ENCODE results near the gene BIRC2. TPM values are rescaled to one million over a fixed set of nuclear protein-coding genes. Genes with fewer than 3 reads are reported as not detected.

The BIRC2 gene
- total RNA-seq, 2 donors from 2014 or later, result 45.4 to 55.3 TPM

GRCh38 chr11:102306817-102307726, 39.9 kb upstream of the BIRC2 start:
- Mint-ChIP-seq H3K36me3 (ENCODE audit: low read depth) (no peaks in the 10 kb centered on the region), H3K27me3 (ENCODE audit: insufficient read depth) (no peaks in the 10 kb centered on the region), H3K4me3 (no peak overlapping the region), H3K9me3 (peaks cover 15% of the 10 kb centered on the region), H3K27ac (no peak overlapping the region), H3K4me1 (peaks cover 15% of the 10 kb centered on the region)
- Histone ChIP-seq H3K9ac (ENCODE audit: extremely low read depth, low read length, poor library complexity, severe bottlenecking) (no peak overlapping the region), H3K27me3 (ENCODE audit: control insufficient read depth, insufficient read depth, low read length, poor library complexity, severe bottlenecking) (no peaks in the 10 kb centered on the region), H3K27ac (ENCODE audit: low read depth, low read length) (no peak overlapping the region), H3K36me3 (ENCODE audit: control insufficient read depth, insufficient read depth, low read length) (no peaks in the 10 kb centered on the region), H3K9me3 (ENCODE audit: control insufficient read depth, low read length) (peaks cover 6% of the 10 kb centered on the region), H3K4me3 (ENCODE audit: low read length) (no peak overlapping the region), H3K4me1 (ENCODE audit: control insufficient read depth, insufficient read depth, low read length) (peaks cover 8% of the 10 kb centered on the region)
- no peak for TF ChIP-seq CTCF (conservative IDR thresholded peaks at IDR 0.05)
- no peak for DNase-seq
- 87 to 90% methylated on average over 8 to 9 of the region's 9 CpGs for WGBS, 2 experiments (ENCODE audit: insufficient coverage in 1 of 2, insufficient read length in 1 of 2)

- no peak overlapping the region for H3K4me3 Mint-ChIP-seq
- peaks cover 15% of the 10 kb centered on the region for H3K4me1 Mint-ChIP-seq
- H3K9me3 Mint-ChIP-seq, result peaks cover 10% of the 10 kb centered on the region
- H3K27ac ChIP-seq (ENCODE audit: low read depth, low read length), result no peak overlapping the region
- H3K9ac ChIP-seq (ENCODE audit: extremely low read depth, low read length, poor library complexity, severe bottlenecking), result no peak overlapping the region
- no peaks in the 10 kb centered on the region for H3K36me3 Mint-ChIP-seq (ENCODE audit: low read depth)
- H3K27me3 Mint-ChIP-seq (ENCODE audit: insufficient read depth), result no peaks in the 10 kb centered on the region
- peaks cover 8% of the 10 kb centered on the region for H3K4me1 ChIP-seq (ENCODE audit: control insufficient read depth, insufficient read depth, low read length)
- H3K36me3 ChIP-seq (ENCODE audit: control insufficient read depth, insufficient read depth, low read length), result no peaks in the 10 kb centered on the region
- no peak overlapping the region for H3K27ac Mint-ChIP-seq
- no peak overlapping the region for H3K4me3 ChIP-seq (ENCODE audit: low read length)
- no peak for TF ChIP-seq CTCF (conservative IDR thresholded peaks at IDR 0.05)
- H3K9me3 ChIP-seq (ENCODE audit: control insufficient read depth, low read length), result no peaks in the 10 kb centered on the region
- no peaks in the 10 kb centered on the region for H3K27me3 ChIP-seq (ENCODE audit: control insufficient read depth, insufficient read depth, low read length, poor library complexity, severe bottlenecking)
- no peak for DNase-seq
These were observed 39.3 kb upstream of the BIRC2 start for GRCh38 chr11:102307727-102308038.

GRCh38 chr11:102309621-102310541, 37.1 kb upstream of the BIRC2 start:
- Mint-ChIP-seq H3K4me3 (no peak overlapping the region), H3K36me3 (ENCODE audit: low read depth) (no peaks in the 10 kb centered on the region), H3K9me3 (no peaks in the 10 kb centered on the region), H3K4me1 (peaks cover 15% of the 10 kb centered on the region), H3K27me3 (ENCODE audit: insufficient read depth) (no peaks in the 10 kb centered on the region), H3K27ac (no peak overlapping the region)
- H3K9ac ChIP-seq (ENCODE audit: extremely low read depth, low read length, poor library complexity, severe bottlenecking), result no peak overlapping the region
- no peaks in the 10 kb centered on the region for H3K27me3 ChIP-seq (ENCODE audit: control insufficient read depth, insufficient read depth, low read length, poor library complexity, severe bottlenecking)
- peaks cover 8% of the 10 kb centered on the region for H3K4me1 ChIP-seq (ENCODE audit: control insufficient read depth, insufficient read depth, low read length)
- peak; percentile 78 for TF ChIP-seq CTCF (conservative IDR thresholded peaks at IDR 0.05)
- H3K4me3 ChIP-seq (ENCODE audit: low read length), result no peak overlapping the region
- H3K9me3 ChIP-seq (ENCODE audit: control insufficient read depth, low read length), result no peaks in the 10 kb centered on the region
- peak; percentile 84 for DNase-seq
- H3K27ac ChIP-seq (ENCODE audit: low read depth, low read length), result no peak overlapping the region
- no peaks in the 10 kb centered on the region for H3K36me3 ChIP-seq (ENCODE audit: control insufficient read depth, insufficient read depth, low read length)
- 90 to 97% methylated on average over 19 to 25 of the region's 25 CpGs for WGBS, 2 experiments (ENCODE audit: insufficient coverage in 1 of 2, insufficient read length in 1 of 2)
